NCI-H748 (cell line): Measurements from ENCODE around the gene UNC5C.

ENCODE experiments used
- DNase-seq: peaks from one replicate; lab custom pipeline; 2025; ENCODE audit not compliant: unreplicated experiment; lab: John Stamatoyannopoulos, UW

UNC5C gene

DNA sequence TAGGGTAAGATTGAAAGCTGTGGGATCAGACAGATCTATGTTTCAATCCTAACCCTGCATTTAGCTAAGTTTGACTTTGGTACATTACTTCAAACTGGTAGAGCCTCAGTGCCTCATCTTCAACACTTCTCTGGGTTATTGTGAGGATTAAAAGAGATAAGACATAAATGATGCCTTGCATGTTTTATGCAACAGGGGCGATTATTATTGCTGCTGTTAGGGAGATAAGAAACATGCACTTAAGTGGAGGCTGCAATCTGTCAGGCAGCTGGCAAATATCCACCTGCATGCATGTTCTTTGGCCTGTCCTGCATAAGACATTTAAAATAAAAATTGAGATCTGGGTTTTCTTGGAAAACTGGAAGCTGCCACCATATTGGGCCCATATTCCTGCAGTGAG, 24.6 kb downstream of the UNC5C start:
- DNase-seq = no peak

DNA sequence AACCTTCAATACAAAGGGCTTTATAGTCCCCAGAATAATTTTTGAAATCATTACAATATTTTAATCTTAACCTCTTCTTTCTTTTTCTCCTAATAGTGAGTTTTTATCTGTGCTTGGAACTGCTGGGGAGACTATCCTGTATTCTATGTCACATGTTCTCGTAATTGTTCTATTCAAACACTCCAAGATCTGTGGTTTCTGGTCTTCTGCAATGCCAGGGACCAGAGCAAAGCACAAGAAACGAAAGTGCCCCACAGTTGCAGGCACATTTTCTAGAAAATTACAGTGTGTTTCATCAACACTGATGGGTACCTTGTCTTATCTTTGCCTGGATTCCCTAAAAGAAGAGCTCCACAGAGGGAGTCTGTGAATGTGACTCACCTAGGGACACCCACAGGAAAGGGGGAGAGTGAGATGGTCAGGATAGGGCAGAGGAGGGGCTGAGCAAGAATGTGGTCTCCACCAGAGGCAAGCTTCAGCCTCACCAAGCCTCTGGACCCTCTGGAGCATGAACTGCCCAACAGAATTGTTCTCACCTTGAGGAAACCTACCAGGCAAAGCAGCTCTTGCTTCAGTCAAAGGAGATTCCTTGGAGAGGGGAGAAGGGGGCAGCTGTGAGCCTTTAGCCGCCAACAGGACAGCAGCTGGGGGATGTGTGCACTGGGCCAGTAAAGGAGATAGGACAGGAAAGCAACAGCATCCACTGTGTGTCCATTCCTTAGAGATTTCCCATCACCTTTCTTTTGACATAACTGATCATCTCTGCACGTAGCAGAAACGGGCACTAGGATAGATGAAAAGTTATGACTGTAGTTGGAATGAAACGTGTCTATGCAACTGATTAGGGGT, 25.9 kb downstream of the UNC5C start:
- DNase-seq = no peak

DNA sequence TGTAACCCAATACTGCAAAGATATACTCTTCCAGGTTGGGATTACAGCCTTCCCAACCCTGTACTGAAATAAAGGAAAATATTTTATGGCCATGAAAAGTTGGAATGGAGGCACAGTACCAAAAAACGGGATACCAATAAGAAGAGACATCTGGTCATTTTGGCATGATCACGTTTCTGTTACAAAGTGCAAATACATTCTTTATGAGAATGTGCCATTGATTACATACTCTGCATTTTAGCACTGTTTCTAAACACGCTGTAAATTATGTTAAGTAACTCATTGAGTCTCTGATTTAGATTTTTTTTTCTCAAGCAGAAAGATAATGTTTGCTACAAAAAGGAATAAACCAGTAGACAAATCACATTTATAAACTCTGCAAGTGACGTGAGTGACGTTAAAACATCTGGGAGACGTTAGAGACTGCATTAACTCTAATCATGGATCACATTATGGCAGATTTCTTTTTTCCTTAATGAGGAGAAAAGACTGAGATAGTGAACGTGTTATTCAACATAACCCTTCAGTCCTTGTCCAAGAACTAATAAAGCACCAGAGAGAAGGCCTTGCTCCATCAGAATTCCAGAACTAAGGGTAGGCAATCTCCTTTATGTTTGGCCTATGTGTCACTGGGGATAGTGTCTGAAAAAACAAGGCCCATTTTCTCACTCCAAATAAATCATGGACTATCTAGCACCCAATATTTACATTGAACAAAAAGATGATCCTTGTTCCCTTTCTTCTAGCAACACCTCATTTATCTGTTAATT, 31.0 kb downstream of the UNC5C start:
- no peak for DNase-seq

DNA sequence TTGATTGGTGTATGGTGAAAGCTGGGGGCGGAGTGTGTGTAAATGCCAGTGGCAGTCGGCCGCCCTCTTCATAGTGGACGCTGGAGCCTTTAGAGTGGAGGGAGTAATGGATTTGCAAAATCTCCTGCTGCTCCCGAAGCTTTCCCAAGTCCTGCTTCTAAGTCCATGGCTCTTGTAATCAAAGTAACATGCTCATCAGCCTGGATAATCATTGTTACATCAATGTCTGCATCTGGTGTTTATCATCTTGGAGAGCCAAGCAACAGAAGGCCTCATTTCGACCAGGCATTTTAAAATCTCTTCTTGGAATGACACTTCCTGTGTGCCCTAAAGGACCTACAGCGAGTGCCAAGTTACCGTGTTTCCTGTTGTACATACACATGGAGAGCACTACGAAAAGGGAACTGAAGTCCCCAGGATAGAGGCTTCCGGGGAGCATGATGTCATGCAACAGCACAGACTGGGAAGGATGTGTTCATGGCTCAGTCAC, 32.2 kb downstream of the UNC5C start:
- no peak for DNase-seq

DNA sequence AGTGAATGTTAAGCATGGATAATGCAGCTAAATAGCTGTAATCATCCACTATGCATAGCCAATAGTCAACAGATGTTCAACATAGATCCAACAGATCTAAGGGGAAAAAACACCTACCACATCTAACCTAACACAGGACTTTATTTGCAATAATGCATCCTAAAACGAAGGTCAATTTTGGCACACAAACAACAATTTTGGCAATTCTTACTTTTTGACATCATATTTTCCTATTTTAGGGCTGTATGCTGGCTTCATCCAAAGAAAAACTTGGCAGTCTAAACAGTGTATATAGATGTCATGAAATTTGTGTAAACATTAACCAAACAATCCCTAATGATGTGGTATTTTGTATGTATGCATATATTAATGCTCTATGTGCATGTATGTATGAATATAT, 33.2 kb downstream of the UNC5C start:
- no peak for DNase-seq

DNA sequence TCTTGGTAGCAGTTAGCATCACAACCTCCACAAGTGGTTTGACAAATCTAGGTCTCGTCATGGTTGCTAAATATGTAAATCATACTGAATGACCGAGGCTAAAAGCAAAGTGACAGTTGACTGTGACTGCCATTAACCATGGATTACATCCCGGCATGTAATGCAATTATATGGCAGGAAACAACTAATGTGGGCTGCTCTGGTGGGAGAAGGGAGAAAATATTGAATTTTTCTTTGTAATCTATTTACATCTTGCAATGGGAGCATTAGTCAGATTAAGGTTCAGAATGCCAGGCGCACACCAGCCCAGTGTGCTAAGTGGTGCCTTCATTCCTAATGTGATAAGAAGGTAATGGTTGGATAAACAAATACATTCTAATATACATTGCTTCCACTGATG, 35.8 kb downstream of the UNC5C start:
- DNase-seq = no peak

DNA sequence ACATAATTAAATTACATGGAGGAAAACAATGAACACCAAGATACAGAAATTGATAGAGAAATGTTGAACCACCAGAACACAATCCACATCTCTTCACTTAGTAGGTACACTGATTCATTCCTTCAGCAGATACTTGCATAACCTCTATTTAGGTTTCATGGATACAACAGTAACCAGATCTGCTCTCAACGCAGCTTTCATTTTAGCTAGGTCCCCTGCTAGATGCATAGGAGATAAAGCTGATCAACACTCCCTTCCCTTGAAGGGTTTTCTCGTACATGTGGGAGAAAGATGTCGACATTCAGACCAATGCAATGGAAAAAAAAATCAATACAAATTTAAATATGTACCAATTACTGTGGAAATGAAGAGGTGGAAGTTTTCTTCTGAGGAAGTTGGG, 37.3 kb downstream of the UNC5C start:
- DNase-seq = no peak

DNA sequence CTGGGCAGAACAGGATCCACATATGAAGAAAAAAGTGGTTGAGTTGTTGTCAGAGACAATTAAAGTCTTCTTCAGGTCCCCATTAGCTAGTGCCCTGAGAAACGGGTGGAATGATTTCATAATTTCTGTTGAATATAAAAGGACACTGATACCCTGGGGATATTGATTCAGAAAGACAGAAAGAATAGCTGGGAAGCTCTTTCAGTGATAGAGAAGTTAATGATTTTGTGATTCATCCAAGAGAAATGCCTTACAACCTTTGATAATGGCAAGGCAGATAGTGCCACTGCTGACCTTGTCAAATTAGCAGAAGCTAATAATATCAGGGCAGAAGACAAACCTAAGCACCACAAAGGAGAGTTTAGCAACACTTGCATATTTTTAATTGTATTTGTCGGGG, 37.9 kb downstream of the UNC5C start:
- no peak for DNase-seq

DNA sequence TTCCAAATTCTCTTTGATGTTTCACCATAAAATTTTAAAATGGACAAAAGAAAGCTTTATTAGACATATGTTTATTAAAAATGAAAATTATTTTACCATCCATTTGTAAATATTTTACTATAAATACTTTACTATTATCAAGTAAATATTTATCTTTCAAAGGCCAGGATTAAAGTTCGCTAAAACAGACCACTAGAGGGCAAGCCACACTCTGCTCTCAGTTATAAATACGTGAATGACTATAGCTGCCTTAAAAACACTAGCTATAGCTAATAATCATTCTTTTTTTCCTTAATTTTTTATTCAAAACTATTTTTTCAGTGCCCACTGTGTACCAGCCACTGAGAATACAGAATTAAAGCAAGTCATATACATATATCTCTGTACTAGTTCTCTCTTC, 38.6 kb downstream of the UNC5C start:
- peak; percentile 28 for DNase-seq

DNA sequence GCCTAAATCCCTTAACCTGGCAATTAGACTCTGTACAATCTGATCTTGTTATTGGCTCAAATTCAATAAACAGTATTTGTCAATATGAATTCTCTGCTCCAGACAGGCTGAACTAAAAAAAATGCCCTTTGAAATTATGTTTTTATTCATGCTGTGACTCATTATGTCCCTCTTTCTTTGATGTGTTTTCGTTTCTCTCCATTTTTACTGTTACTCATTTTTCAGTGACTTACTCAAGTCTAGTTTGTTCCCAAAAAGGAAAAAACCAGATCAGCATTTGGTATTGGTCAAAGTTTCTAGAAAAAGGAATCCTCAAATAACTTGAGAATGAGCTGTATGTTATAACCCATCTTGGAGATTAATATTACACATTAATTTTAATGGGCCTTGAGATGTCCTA, 40.4 kb downstream of the UNC5C start:
- no peak for DNase-seq

DNA sequence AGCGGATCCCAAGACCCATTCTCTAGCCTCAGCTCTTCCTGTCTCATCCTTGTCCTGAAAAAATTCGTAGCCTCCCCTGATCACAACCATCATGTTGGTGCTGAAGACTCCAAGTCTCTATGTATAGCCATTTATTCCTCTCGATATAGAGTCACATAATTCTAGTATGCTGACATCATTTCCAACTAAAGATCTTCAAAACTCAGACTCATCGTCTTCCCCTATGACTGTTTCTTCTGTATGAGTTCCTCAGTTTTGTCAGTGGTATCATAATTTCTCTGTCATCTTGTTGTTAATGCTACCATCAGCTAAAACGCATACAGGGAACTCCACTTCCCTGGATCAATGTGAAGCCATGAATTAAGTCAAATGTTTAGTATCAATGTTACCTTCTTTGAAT, 41.2 kb downstream of the UNC5C start:
- no peak for DNase-seq

DNA sequence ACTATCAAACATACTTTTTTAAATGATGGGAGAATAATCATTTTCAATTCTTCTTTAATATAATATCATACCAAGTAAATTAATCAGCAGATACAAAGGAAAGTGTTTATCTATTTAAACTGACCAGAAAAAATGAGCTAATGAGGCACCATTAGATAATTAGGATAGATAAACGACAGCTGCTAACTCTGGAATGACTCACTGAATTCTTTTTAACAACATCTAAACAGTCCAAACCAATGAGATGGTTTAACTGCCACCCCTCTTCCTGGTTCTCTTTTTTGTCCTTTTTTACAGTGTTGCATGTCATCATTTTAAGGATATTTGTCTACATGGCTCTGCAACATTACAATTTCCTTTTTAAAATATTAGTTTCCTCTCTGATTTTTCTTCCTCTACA, 41.6 kb downstream of the UNC5C start:
- DNase-seq = no peak

DNA sequence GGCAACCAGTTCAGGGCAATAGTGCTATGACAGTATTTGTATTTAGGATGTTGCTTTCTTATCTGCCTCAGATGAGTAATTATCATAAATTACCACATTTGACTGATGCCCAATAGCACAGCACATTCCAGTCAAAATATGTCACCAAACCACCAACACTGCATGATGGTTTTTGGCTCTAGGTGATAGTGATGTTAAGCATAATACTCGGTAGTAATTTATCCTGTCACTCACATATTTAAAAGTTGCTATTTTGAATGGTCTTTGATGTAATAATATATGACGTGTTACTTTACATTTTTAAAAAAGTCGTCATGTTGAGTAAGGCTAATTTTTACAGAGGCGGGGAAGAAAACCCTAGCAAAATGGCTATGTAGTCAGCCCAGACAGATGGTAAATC, 42.5 kb downstream of the UNC5C start:
- no peak for DNase-seq

DNA sequence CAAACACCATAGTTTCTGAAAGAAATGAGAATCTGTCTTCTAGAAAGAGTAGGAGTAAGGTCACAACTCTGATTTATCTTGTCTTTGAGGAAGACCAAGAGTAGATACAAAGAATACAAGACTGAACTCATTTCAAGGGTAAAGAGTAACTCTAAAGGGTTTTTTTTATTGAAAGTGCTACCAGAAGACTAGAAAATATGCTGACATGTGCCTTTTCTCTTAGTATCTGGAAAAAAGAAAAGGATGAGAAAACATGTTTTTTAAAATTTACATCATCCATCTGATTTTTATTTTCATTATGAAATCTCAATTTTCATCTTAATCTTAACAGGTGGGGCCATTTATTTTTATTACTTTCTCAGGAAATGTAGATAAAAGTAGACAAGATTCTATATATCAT, 43.0 kb downstream of the UNC5C start:
- DNase-seq = no peak

DNA sequence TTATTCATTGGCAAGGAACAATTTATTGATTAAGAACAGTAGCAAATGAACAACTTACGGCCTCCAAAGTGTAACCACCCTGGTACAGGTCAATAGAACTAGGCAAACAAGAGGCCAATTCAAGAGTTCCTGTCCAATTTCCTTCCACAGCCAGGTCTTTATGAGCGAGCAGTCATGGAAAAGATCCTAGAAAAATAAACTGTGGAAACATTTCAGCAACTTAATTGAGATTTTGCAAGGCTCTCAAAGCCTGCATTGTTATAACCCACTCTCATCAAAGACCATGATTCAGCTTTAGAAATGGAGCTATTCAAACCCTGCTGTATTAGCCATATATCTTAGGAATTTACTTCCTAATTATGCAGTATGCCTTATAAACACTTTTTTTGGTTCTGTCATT, 43.6 kb downstream of the UNC5C start:
- no peak for DNase-seq

DNA sequence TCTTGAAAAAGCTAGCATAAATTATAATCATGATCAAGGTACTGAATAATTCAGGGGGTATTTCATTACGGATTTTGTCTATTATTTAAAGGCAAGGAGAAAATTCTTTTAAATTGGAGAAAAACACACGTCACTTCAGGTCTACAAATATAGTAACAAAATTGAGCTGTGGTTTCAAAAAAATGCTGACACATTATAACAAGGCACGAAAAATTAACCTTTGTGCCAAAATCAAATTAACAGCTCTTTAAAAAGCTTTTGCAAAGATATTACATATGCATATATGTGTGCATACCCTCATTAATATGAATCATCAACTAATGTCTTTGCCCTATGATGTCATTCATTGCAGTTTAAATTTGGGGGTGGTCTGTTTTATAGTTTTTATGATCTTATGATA, 44.3 kb downstream of the UNC5C start:
- no peak for DNase-seq

DNA sequence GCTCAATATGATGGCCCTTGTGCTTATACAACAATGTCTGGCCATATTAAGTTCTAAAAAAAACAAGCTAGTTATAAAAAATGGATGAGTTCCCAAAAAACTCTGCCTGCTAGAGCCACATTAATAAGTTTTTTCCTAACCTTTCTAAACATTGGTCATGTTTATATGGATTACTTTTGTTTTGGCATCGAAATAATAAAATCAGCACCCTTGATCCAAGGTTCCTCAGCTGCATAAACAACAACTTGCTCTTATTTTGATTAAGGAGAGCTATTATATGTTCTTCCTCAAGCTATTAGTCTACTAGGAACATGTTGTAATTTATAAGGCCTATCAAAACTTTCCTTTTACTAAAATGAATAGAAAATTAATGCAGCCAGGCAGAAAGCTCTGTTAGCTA, 48.4 kb downstream of the UNC5C start:
- no peak for DNase-seq

DNA sequence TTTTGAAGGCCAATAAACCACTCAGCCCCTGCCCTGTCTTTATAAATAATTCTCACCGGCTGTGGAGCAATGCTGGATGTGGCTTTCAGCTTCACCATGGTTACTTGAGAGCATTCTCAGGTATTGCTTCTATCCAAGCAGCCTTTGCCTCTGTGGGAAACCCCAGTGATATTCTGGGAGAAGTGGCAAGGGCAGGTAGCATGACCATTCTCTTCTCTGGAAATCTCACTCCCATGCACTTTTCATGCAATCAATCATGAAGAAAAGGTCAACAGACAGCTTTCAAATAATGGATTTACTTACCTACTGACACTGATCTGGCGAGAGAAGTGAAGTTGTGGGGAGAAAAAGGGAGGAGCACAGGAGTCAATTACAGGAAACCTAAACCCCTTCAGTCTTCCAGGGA, 49.5 kb downstream of the UNC5C start:
- peak; percentile 33 for DNase-seq

DNA sequence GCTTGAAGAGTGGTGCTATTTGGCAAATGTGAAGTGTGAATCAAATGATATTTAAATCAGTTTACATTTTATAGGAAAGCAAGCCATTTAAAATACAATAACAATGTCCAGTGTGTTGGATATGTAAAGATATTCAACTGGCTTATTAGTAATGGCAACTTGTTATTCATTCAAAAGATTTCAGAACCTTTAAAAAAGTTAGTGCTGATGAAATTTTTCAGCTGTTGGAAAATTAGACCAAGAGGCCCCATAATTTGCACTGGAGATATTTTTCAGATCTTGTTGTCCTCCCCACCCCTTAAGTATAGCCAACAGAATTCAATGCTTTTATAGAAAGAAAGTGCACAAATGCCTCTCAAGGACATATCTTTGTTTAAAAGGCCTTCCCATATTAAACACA, 54.6 kb downstream of the UNC5C start:
- no peak for DNase-seq

DNA sequence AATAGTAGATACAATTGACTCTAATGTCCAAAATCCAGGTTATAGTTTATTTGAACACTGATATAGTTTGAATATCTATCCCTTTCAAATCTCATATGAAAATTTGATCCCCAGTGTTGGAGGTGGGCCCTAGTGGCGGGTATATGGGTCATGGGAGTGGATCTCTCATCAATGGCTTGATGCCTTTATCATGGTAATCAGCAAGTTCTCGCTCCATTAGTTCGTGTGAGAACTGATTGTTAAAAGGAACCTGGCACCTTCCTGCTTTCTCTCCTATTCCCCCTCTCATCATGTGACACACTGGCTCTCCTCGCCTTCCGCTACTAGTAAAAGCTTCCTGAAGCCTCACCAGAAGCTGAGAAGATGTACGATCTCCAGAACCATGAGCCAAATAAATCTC, 70.1 kb downstream of the UNC5C start:
- DNase-seq = no peak

DNA sequence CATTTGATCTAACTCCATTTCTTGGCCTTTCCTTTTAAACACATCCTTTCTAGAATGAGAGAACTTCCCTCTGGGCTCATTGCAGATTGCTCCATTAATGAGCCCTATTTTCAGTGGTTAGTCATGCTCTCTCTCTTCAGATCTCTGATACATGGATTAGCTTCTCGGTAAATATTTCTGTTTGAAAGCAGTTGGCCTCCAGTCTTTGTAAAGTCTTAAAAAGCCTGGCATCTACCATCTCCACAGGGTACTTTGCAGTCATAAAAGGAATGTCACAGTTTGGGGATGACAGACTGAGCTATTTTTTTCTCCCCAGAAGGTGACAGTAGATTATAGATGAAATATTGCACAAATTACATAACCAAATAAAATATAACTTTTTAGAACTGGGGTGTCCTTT, 72.7 kb downstream of the UNC5C start:
- DNase-seq = no peak

DNA sequence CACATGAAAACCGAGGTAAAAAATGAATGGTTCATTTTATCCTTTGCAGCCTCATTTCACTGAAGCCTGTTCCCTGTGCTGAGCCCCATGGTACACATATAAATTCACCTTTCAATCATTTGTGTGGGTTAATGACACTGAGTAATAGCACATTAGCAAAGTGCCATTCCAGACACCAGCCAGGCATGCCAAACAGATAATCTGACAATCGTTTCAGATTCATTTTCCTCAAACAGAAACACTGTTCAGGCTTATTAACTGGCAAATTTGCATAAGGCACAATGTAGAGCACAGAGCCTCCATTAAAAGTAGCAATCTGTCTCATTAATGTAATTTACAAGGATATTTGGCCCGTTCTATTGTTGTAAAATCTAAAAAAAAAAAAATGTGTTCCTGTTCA, 76.2 kb downstream of the UNC5C start:
- peak; percentile 14 for DNase-seq
